Measurements from ENCODE around the gene OR2T1. TPM values are rescaled to one million over a fixed set of nuclear protein-coding genes. Genes with fewer than 3 reads are reported as not detected.
"Not testable (repeated sequence)": the region's sequence is repeated elsewhere in the genome, so short reads cannot be mapped to it uniquely, and the experiment has no call there.

Gene OR2T1
- total RNA-seq, 4 donors from 2014 or later, result not detected

DNA sequence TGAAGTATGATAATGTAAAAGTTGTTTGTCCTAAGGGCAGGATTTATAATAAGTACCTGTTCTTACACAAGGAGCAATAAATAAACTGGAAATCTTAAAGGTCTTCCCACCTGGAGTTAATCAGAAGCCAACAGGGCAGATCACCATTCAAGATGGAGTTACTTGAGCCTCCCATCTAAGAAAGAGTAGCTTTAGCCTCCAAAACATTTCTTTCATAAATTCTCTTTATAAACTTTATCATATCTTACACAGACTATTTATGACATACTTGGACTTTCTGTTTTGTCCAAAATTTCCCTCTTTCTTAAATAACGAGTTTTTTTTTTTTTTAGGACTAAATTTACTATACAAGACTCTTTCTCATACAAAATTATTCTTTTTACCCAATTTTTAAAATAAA lies 18.5 kb downstream of the OR2T1 start:
- H3K36me3 ChIP-seq, result no peaks in the 10 kb centered on the region
- TF ChIP-seq, protein P1, sequence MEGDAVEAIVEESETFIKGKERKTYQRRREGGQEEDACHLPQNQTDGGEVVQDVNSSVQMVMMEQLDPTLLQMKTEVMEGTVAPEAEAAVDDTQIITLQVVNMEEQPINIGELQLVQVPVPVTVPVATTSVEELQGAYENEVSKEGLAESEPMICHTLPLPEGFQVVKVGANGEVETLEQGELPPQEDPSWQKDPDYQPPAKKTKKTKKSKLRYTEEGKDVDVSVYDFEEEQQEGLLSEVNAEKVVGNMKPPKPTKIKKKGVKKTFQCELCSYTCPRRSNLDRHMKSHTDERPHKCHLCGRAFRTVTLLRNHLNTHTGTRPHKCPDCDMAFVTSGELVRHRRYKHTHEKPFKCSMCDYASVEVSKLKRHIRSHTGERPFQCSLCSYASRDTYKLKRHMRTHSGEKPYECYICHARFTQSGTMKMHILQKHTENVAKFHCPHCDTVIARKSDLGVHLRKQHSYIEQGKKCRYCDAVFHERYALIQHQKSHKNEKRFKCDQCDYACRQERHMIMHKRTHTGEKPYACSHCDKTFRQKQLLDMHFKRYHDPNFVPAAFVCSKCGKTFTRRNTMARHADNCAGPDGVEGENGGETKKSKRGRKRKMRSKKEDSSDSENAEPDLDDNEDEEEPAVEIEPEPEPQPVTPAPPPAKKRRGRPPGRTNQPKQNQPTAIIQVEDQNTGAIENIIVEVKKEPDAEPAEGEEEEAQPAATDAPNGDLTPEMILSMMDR (IDR thresholded peaks at IDR 0.05), result no peak
- TF ChIP-seq POLR2AphosphoS5 (IDR thresholded peaks at IDR 0.05), result no peak
- TF ChIP-seq EP300 (IDR thresholded peaks at IDR 0.05), result no peak
- no peak for TF ChIP-seq POLR2A (IDR thresholded peaks at IDR 0.05)
- peaks cover 0 to 6% (median 0%) of the 10 kb centered on the region in 3 donors for H3K9me3 ChIP-seq
- H3K4me1 ChIP-seq, result no peaks in the 10 kb centered on the region
- no peaks in the 10 kb centered on the region for H3K27me3 ChIP-seq
- no peak for ATAC-seq
- no peak overlapping the region for H3K4me3 ChIP-seq
- H3K27ac ChIP-seq, result no peak overlapping the region
- WGBS, 2 donors (ENCODE audit: low coverage in 1 of 2), result 0 to 12% methylated on average over 1 of the region's 1 CpG

- H3K4me1 ChIP-seq, H3K4me3 ChIP-seq, H3K9me3 ChIP-seq, H3K27ac ChIP-seq, ATAC-seq, H3K36me3 ChIP-seq, H3K27me3 ChIP-seq: not testable (repeated sequence)
- WGBS, 2 donors (ENCODE audit: low coverage in 1 of 2), result 65 to 71% methylated on average over 3 of the region's 3 CpGs
These were observed 24.8 kb downstream of the OR2T1 start for GRCh38 chr1:248427526-248428191.

DNA sequence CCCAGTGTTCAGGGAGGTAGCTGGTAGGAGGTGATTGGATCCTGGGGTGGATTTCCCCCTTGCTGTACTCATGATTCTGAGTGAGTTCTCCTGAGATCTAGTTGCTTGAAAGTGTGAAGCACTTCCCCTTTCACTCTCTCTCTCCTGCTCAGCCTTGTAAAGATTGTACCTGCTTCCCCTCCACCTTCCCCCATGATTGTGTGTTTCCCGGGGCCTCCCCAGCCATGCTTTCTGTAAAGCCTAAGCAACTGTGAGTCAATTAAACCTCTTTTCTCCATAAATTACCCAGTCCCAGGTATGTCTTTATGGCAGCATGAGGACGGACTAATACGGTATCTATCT lies 25.3 kb downstream of the OR2T1 start:
- not testable (repeated sequence) for H3K9me3 ChIP-seq, ATAC-seq, H3K27ac ChIP-seq, H3K4me3 ChIP-seq, H3K27me3 ChIP-seq, H3K4me1 ChIP-seq, H3K36me3 ChIP-seq
- 70 to 74% methylated on average over 3 of the region's 3 CpGs for WGBS, 2 donors (ENCODE audit: low coverage in 1 of 2)

GRCh38 chr1:248431683-248432082 lies 28.8 kb downstream of the OR2T1 start:
- H3K4me1 ChIP-seq, H3K36me3 ChIP-seq, H3K4me3 ChIP-seq, ATAC-seq, H3K27me3 ChIP-seq, H3K9me3 ChIP-seq, H3K27ac ChIP-seq: not testable (repeated sequence)
- WGBS, 2 donors (ENCODE audit: low coverage in 1 of 2), result 0% methylated on average over 1 of the region's 11 CpGs; no CpG with 5 or more reads in 1 of the 2 donors

DNA sequence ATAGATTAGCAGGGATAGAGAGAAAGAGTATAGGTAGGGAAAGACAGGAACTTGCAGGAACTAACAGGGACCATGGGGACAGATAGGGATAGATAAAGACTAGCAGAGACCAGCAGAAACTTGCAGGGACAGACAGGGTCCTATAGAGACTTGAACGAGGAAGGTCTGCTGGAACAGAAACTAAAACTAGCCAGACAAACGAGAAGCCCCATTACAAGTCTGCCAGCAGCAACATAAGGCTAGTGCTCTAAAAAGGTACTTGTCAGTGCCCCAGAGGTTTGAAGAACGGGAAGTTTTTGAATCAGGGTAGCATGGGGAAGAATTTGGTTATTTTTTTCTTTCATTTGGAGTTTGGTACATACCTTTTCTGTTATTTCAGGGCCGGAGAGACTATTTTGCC lies 29.4 kb downstream of the OR2T1 start:
- not testable (repeated sequence) for H3K4me1 ChIP-seq, H3K27me3 ChIP-seq, H3K36me3 ChIP-seq, ATAC-seq, H3K27ac ChIP-seq, H3K9me3 ChIP-seq, H3K4me3 ChIP-seq
- 56 to 69% methylated on average over 4 of the region's 4 CpGs for WGBS, 2 donors (ENCODE audit: low coverage in 1 of 2)

GRCh38 chr1:248433811-248434415 lies 31.1 kb downstream of the OR2T1 start:
- 92% methylated on average over 22 of the region's 38 CpGs; no CpG with 5 or more reads in 1 of the 2 donors for WGBS, 2 donors (ENCODE audit: low coverage in 1 of 2)
- not testable (repeated sequence) for H3K9me3 ChIP-seq, H3K4me3 ChIP-seq, H3K36me3 ChIP-seq, H3K27me3 ChIP-seq, ATAC-seq, H3K4me1 ChIP-seq, H3K27ac ChIP-seq

GRCh38 chr1:248434913-248435312 lies 32.1 kb downstream of the OR2T1 start:
- not testable (repeated sequence) for H3K4me3 ChIP-seq, H3K9me3 ChIP-seq, ATAC-seq, H3K27ac ChIP-seq, H3K4me1 ChIP-seq, H3K36me3 ChIP-seq, H3K27me3 ChIP-seq
- WGBS, 2 donors (ENCODE audit: low coverage in 1 of 2), result 54% methylated on average over 5 of the region's 6 CpGs; no CpG with 5 or more reads in 1 of the 2 donors

- not testable (repeated sequence) for H3K9me3 ChIP-seq, ATAC-seq, H3K4me3 ChIP-seq, H3K36me3 ChIP-seq, H3K27me3 ChIP-seq, H3K4me1 ChIP-seq, H3K27ac ChIP-seq
- 68 to 70% methylated on average over 2 to 3 of the region's 3 CpGs for WGBS, 2 donors (ENCODE audit: low coverage in 1 of 2)
These were observed 33.5 kb downstream of the OR2T1 start for GRCh38 chr1:248436303-248436702.

GRCh38 chr1:248438668-248439067 lies 35.8 kb downstream of the OR2T1 start:
- not testable (repeated sequence) for H3K27ac ChIP-seq, H3K9me3 ChIP-seq, ATAC-seq, H3K4me3 ChIP-seq, H3K4me1 ChIP-seq, H3K27me3 ChIP-seq, H3K36me3 ChIP-seq
- WGBS, 2 donors (ENCODE audit: low coverage in 1 of 2), result no CpG with 5 or more reads among the region's 1 CpG

- not testable (repeated sequence) for H3K9me3 ChIP-seq, H3K36me3 ChIP-seq, H3K27ac ChIP-seq, H3K4me1 ChIP-seq, ATAC-seq, H3K27me3 ChIP-seq, H3K4me3 ChIP-seq
- WGBS, 2 donors (ENCODE audit: low coverage in 1 of 2), result 33 to 65% methylated on average over 3 to 5 of the region's 5 CpGs
These were observed 36.4 kb downstream of the OR2T1 start for GRCh38 chr1:248439283-248439682.

- 50 to 75% methylated on average over 1 of the region's 2 CpGs for WGBS, 2 donors (ENCODE audit: low coverage in 1 of 2)
- H3K27me3 ChIP-seq, H3K4me1 ChIP-seq, H3K36me3 ChIP-seq, H3K4me3 ChIP-seq, ATAC-seq, H3K9me3 ChIP-seq, H3K27ac ChIP-seq: not testable (repeated sequence)
These were observed 39.8 kb downstream of the OR2T1 start for GRCh38 chr1:248442500-248443277.

DNA sequence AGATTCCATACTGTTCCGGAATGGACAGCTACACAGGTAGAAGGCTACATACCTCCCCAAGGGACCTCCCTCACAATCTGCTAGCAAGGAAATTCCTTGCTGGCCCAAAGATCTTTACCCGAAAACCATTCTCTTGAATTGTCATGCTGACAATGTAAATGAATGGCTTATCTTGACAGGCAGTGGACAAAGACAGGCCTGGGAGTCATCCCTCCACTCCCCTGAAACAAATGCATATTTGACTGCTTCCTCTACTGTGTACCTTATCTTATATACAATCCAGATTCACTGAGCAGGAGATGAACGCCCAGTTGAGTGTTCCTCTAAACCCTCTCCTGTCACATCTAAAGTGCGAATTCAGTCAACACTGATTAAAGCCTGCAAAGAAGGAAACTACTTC lies 41.8 kb downstream of the OR2T1 start:
- H3K27me3 ChIP-seq, H3K4me1 ChIP-seq, ATAC-seq, H3K4me3 ChIP-seq, H3K27ac ChIP-seq, H3K36me3 ChIP-seq, H3K9me3 ChIP-seq: not testable (repeated sequence)
- WGBS, 2 donors (ENCODE audit: low coverage in 1 of 2), result 68 to 76% methylated on average over 3 to 4 of the region's 4 CpGs

All from gastroesophageal sphincter (tissue), 4 donors.